Liver (tissue), 9 donors: ENCODE results near the gene PRMT7. TPM values are rescaled to one million over a fixed set of nuclear protein-coding genes. Genes with fewer than 3 reads are reported as not detected.

ENCODE experiments used
- DNase-seq: peaks from one replicate; pipeline ENCODE4 v3.0.0-alpha.2; 2017; ENCODE audit warnings: low spot score
- H3K27ac ChIP-seq, 2 donors: one replicate each; pipeline ENCODE4 v1.7.0; 2013; ENCODE audit warnings: inconsistent platforms in 2 of 2, low read length in 2 of 2, control low read depth in 1 of 2, low read depth in 1 of 2, mild to moderate bottlenecking in 1 of 2
- H3K27me3 ChIP-seq, 4 donors: one replicate each; pipeline versions ENCODE4 v1.6.1 to v1.7.0; 2013; ENCODE audit warnings: low read length in 3 of 4, inconsistent platforms in 1 of 4, mild to moderate bottlenecking in 1 of 4, moderate library complexity in 1 of 4; ENCODE audit not compliant: control insufficient read depth in 4 of 4, insufficient read depth in 4 of 4
- H3K36me3 ChIP-seq, 4 donors: one replicate each; pipeline versions ENCODE4 v1.6.1 to v1.7.0; 2013; ENCODE audit warnings: low read length in 3 of 4, mild to moderate bottlenecking in 3 of 4, low read depth in 1 of 4, moderate library complexity in 1 of 4; ENCODE audit not compliant: control insufficient read depth in 4 of 4, insufficient read depth in 3 of 4
- H3K4me1 ChIP-seq, 4 donors: one replicate each; pipeline versions ENCODE4 v1.6.1 to v1.7.0; 2013; ENCODE audit warnings: low read length in 3 of 4, mild to moderate bottlenecking in 3 of 4, moderate library complexity in 1 of 4; ENCODE audit not compliant: control insufficient read depth in 4 of 4, insufficient read depth in 4 of 4
- H3K4me3 ChIP-seq, 3 donors: one replicate each; pipeline versions ENCODE4 v1.6.1 to v1.7.0; 2013; ENCODE audit warnings: low read length in 3 of 3, control low read depth in 1 of 3, low read depth in 1 of 3, mild to moderate bottlenecking in 1 of 3
- H3K9ac ChIP-seq, 2 donors: one replicate each; pipeline ENCODE4 v1.7.0; 2013; ENCODE audit warnings: low read length in 2 of 2, mild to moderate bottlenecking in 2 of 2, moderate library complexity in 2 of 2, control low read depth in 1 of 2, low read depth in 1 of 2
- H3K9me3 ChIP-seq, 4 donors: one replicate each; pipeline versions ENCODE4 v1.6.1 to v1.7.0; 2013; ENCODE audit warnings: low read length in 3 of 4; ENCODE audit not compliant: control insufficient read depth in 4 of 4
- CTCF ChIP-seq: fragments of 150-350 bp; IDR thresholded peaks from 2 replicates; pipeline ENCODE4 v1.5.1; 2017; ENCODE audit warnings: improper control_type of control experiment, low read depth, low read length; ENCODE audit not compliant: missing input control
- FOXA1 ChIP-seq: IDR thresholded peaks from 2 replicates; pipeline ENCODE4 v1.6.1; 2016; ENCODE audit warnings: antibody characterized with exemption
- HNF4A ChIP-seq, 2 donors: conservative IDR thresholded peaks; 2 replicates each; pipeline ENCODE4 v1.6.1; 2016; ENCODE audit warnings: antibody characterized with exemption in 2 of 2, mild to moderate bottlenecking in 2 of 2
- HNF4G ChIP-seq: IDR thresholded peaks from 2 replicates; pipeline ENCODE4 v1.6.1; 2016; ENCODE audit warnings: antibody characterized with exemption
- JUND ChIP-seq, 2 donors: IDR thresholded peaks; 2 replicates each; pipeline ENCODE4 v1.6.1; 2016; ENCODE audit warnings: antibody characterized with exemption in 2 of 2
- MAX ChIP-seq: IDR thresholded peaks from 2 replicates; pipeline ENCODE4 v1.6.1; 2016; ENCODE audit warnings: antibody characterized with exemption
- RAD21 ChIP-seq, 2 donors: IDR thresholded peaks; 2 replicates each; pipeline ENCODE4 v1.6.1; 2016; ENCODE audit warnings: antibody characterized with exemption in 2 of 2, mild to moderate bottlenecking in 2 of 2
- RXRA ChIP-seq, 2 donors: IDR thresholded peaks; 2 replicates each; pipeline ENCODE4 v1.6.1; 2017 to 2018; ENCODE audit warnings: antibody characterized with exemption in 2 of 2, mild to moderate bottlenecking in 1 of 2
- SP1 ChIP-seq: IDR thresholded peaks from 2 replicates; pipeline ENCODE4 v1.6.1; 2018; ENCODE audit warnings: antibody characterized with exemption, mild to moderate bottlenecking
- ZBTB33 ChIP-seq: IDR thresholded peaks from 2 replicates; pipeline ENCODE4 v1.6.1; 2016; ENCODE audit warnings: antibody characterized with exemption
- WGBS: extraction: QIAGEN DNeasy Blood & Tissue Kit; methylation state at CpG from one replicate; pipeline ENCODE4 v1.1.7; 2013; 5-methylcytosine and 5-hydroxymethylcytosine counted together
- polyA plus RNA-seq, 2 donors: library from polyadenylated mRNA; stranded (reverse) in 1 of 2; unstranded in 1 of 2; fragments of 200-250 nt in 1 of 2; fragments of >200 nt in 1 of 2; fragmentation: Nextera tagmentation in 1 of 2; extraction: Ambion mirVana in 1 of 2; gene quantifications; one replicate each; pipeline versions ENCODE4 v1.2.1 to v1.2.3, GENCODE V29; 2013 to 2015
- total RNA-seq, 2 donors: library from RNA; depleted of rRNA; stranded (reverse); fragments of >200 nt; gene quantifications; one replicate each; pipeline ENCODE4 v1.2.3, GENCODE V29; 2014
- donor health status: healthy.
- donor health status: healthy.
- donor health status: healthy.
- donor health status: healthy.
- donor health status: healthy.

The PRMT7 gene
- total and polyA plus RNA-seq, 4 donors: 10.7 to 31.5 (median 17.5) TPM

- TF ChIP-seq ZBTB33: no peak
- no peak for TF ChIP-seq HNF4G
- no peak for TF ChIP-seq CTCF
Measured at GRCh38 chr16:68344252-68344651, 33.4 kb downstream of the PRMT7 start (continued).

- H3K4me3 ChIP-seq: no peak overlapping the region
- no peak for DNase-seq
- 66% methylated on average over 11 of the region's 11 CpGs for WGBS
Measured at GRCh38 chr16:68345351-68345810, 34.6 kb downstream of the PRMT7 start.

GRCh38 chr16:68345958-68346635 is 35.3 kb downstream of the PRMT7 start:
- no peak for DNase-seq
- Histone ChIP-seq H3K9ac (no peak overlapping the region), H3K27me3 (no peaks in the 10 kb centered on the region), H3K4me3 (no peak overlapping the region), H3K27ac (peak overlapping the region; percentile 10 to 55), H3K9me3 (no peaks in the 10 kb centered on the region), H3K4me1 (peaks cover 2 to 20% (median 17%) of the 10 kb centered on the region in 4 donors), H3K36me3 (peaks cover 7 to 46% (median 23%) of the 10 kb centered on the region in 4 donors)
- TF ChIP-seq MAX: no peak
- TF ChIP-seq SP1: peak; percentile 31
- peak; percentile 45 for TF ChIP-seq CTCF
- peak; percentile 41 to 57 for TF ChIP-seq HNF4A (conservative IDR thresholded peaks at IDR 0.05)
- TF ChIP-seq RAD21 (IDR thresholded peaks at IDR 0.05): peak; percentile 71 to 74
- TF ChIP-seq RXRA (IDR thresholded peaks at IDR 0.05): peak; percentile 59 to 71
- no peak for TF ChIP-seq FOXA1
- 52% methylated on average over 16 of the region's 16 CpGs for WGBS

More at GRCh38 chr16:68345351-68345810, 34.6 kb downstream of the PRMT7 start:
- Histone ChIP-seq H3K27me3 (no peaks in the 10 kb centered on the region), H3K36me3 (peaks cover 6 to 47% (median 25%) of the 10 kb centered on the region in 4 donors), H3K9ac (no peak overlapping the region), H3K4me1 (peaks cover 2 to 20% (median 17%) of the 10 kb centered on the region in 4 donors), H3K27ac (peak overlapping the region; percentile 10 to 55), H3K9me3 (no peaks in the 10 kb centered on the region)
- TF ChIP-seq HNF4A (conservative IDR thresholded peaks at IDR 0.05): peak in 1 of 2 donors; percentile 17
- no peak for TF ChIP-seq JUND (IDR thresholded peaks at IDR 0.05)
- peak in 1 of 2 donors; percentile 9 for TF ChIP-seq RXRA (IDR thresholded peaks at IDR 0.05)
